Neural progenitor cell (in vitro differentiated cells): ENCODE measurements around the gene FYCO1. TPM values are rescaled to one million over a fixed set of nuclear protein-coding genes. Genes with fewer than 3 reads are reported as not detected.

Source experiments
- DNase-seq: peaks from one replicate; pipeline ENCODE4 v3.0.0-alpha.2; 2016; ENCODE audit warnings: low spot score
- H2AFZ ChIP-seq: fragments of 200-600 bp; sonication (generic); replicated peaks from 2 replicates; pipeline ENCODE4 v1.6.1; 2016; ENCODE audit warnings: antibody characterized with exemption
- H3F3A ChIP-seq: fragments of 200-600 bp; sonication (generic); 2 replicates; pipeline ENCODE4 v1.6.1; 2016; ENCODE audit warnings: antibody characterized with exemption, low read depth
- H3K27ac ChIP-seq: fragments of 200-600 bp; sonication (generic); 2 replicates; pipeline ENCODE4 v1.5.1; 2016; ENCODE audit warnings: mild to moderate bottlenecking
- H3K27me3 ChIP-seq: fragments of 200-600 bp; sonication (generic); 2 replicates; pipeline ENCODE4 v1.6.1; 2016; ENCODE audit warnings: mild to moderate bottlenecking, moderate library complexity
- H3K36me3 ChIP-seq: fragments of 200-600 bp; sonication (generic); 2 replicates; pipeline ENCODE4 v1.5.1; 2016
- H3K4me1 ChIP-seq: fragments of 200-600 bp; sonication (generic); 2 replicates; pipeline ENCODE4 v1.6.1; 2016; ENCODE audit warnings: mixed run types
- H3K4me2 ChIP-seq: fragments of 200-600 bp; sonication (generic); 2 replicates; pipeline ENCODE4 v1.6.1; 2016
- H3K4me3 ChIP-seq: fragments of 200-600 bp; sonication (generic); 2 replicates; pipeline ENCODE4 v1.5.1; 2016
- H3K79me2 ChIP-seq: fragments of 200-600 bp; sonication (generic); 2 replicates; pipeline ENCODE4 v1.6.1; 2016; ENCODE audit warnings: low read depth
- H3K9ac ChIP-seq: fragments of 200-600 bp; sonication (generic); 2 replicates; pipeline ENCODE4 v1.6.1; 2016
- H3K9me3 ChIP-seq: fragments of 200-600 bp; sonication (generic); 2 replicates; pipeline ENCODE4 v1.5.1; 2016; ENCODE audit warnings: low read depth
- H4K20me1 ChIP-seq: fragments of 200-600 bp; sonication (generic); 2 replicates; pipeline ENCODE4 v1.6.1; 2016; ENCODE audit warnings: low read depth
- H3K27ac Mint-ChIP-seq: 3 replicates; pipeline ENCODE4 v1.8.0; 2021; ENCODE audit warnings: mixed read lengths
- H3K27me3 Mint-ChIP-seq: 2 replicates; pipeline ENCODE4 v1.8.0; 2022; ENCODE audit warnings: low read depth, mild to moderate bottlenecking, inconsistent platforms, moderate library complexity, mixed read lengths; ENCODE audit not compliant: insufficient read depth
- H3K36me3 Mint-ChIP-seq: 3 replicates; pipeline ENCODE4 v1.8.0; 2021; ENCODE audit warnings: mixed read lengths
- H3K4me1 Mint-ChIP-seq: 3 replicates; pipeline ENCODE4 v1.8.0; 2021; ENCODE audit warnings: mixed read lengths
- H3K4me3 Mint-ChIP-seq: 3 replicates; pipeline ENCODE4 v1.8.0; 2021; ENCODE audit warnings: mild to moderate bottlenecking, moderate library complexity, mixed read lengths
- H3K9me3 Mint-ChIP-seq: 3 replicates; pipeline ENCODE4 v1.8.0; 2020; ENCODE audit warnings: mixed read lengths
- EZH2 ChIP-seq: fragments of 200-600 bp; sonication (generic); IDR thresholded peaks from 2 replicates; pipeline ENCODE4 v1.6.1; 2017; ENCODE audit warnings: antibody characterized with exemption, mild to moderate bottlenecking, moderate library complexity
- EZH2phosphoT487 ChIP-seq: fragments of 200-600 bp; sonication (generic); IDR thresholded peaks from 2 replicates; pipeline ENCODE4 v1.6.1; 2017; ENCODE audit warnings: antibody characterized with exemption
- total RNA-seq: library from RNA; depleted of rRNA; stranded (reverse); fragments of >200 nt; gene quantifications from 2 replicates; pipeline ENCODE4 v1.2.3, GENCODE V29; 2015; ENCODE audit warnings: low replicate concordance
- TF ChIP-seq, protein P1 (sequence below): fragments of 200-600 bp; sonication (generic); IDR thresholded peaks from 2 replicates; pipeline ENCODE4 v1.5.1; 2017; ENCODE audit warnings: antibody characterized with exemption, mild to moderate bottlenecking

Gene FYCO1
- total RNA-seq, 1 donor from 2014 or later: 6.8 TPM

DNA sequence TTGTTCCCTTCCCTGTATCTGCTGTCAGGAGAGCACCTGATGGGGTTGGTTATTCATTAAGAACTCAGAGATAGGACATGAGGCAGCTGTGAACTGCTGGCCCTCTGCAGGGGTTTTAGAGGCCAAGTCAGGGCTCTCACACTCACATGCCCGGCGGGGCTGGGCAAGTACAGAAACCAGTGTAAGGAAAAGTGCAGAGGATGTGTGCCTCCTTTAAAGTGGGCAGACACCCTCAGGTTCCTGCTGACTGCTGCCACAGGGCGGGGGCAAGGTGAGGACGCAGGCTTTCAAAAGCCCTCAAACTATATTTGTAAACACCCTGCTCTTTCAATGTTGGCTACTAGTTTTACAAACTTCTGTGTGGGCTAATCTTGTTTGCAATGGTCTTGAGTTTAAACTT lies 30.0 kb downstream of the FYCO1 start:
- H3K4me3 Mint-ChIP-seq: no peak overlapping the region
- H3K9me3 Mint-ChIP-seq: no peaks in the 10 kb centered on the region
- TF ChIP-seq, protein P1, sequence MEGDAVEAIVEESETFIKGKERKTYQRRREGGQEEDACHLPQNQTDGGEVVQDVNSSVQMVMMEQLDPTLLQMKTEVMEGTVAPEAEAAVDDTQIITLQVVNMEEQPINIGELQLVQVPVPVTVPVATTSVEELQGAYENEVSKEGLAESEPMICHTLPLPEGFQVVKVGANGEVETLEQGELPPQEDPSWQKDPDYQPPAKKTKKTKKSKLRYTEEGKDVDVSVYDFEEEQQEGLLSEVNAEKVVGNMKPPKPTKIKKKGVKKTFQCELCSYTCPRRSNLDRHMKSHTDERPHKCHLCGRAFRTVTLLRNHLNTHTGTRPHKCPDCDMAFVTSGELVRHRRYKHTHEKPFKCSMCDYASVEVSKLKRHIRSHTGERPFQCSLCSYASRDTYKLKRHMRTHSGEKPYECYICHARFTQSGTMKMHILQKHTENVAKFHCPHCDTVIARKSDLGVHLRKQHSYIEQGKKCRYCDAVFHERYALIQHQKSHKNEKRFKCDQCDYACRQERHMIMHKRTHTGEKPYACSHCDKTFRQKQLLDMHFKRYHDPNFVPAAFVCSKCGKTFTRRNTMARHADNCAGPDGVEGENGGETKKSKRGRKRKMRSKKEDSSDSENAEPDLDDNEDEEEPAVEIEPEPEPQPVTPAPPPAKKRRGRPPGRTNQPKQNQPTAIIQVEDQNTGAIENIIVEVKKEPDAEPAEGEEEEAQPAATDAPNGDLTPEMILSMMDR: no peak
- TF ChIP-seq EZH2phosphoT487: no peak
- TF ChIP-seq EZH2: no peak
- no peaks in the 10 kb centered on the region for H3K4me1 Mint-ChIP-seq
- no peak for DNase-seq
- Histone ChIP-seq H3K9me3 (no peaks in the 10 kb centered on the region), H3K4me1 (no peaks in the 10 kb centered on the region), H3K4me3 (no peak overlapping the region), H3K9ac (no peak overlapping the region), H3K79me2 (no peaks in the 10 kb centered on the region), H3K4me2 (no peak overlapping the region), H3K27ac (no peak overlapping the region), H4K20me1 (no peaks in the 10 kb centered on the region), H3K36me3 (peaks cover 2% of the 10 kb centered on the region), H3F3A (no peaks in the 10 kb centered on the region), H3K27me3 (no peaks in the 10 kb centered on the region), H2AFZ (no peak overlapping the region)
- H3K36me3 Mint-ChIP-seq: peaks cover 29% of the 10 kb centered on the region
- no peak overlapping the region for H3K27ac Mint-ChIP-seq
- H3K27me3 Mint-ChIP-seq: no peaks in the 10 kb centered on the region

DNA sequence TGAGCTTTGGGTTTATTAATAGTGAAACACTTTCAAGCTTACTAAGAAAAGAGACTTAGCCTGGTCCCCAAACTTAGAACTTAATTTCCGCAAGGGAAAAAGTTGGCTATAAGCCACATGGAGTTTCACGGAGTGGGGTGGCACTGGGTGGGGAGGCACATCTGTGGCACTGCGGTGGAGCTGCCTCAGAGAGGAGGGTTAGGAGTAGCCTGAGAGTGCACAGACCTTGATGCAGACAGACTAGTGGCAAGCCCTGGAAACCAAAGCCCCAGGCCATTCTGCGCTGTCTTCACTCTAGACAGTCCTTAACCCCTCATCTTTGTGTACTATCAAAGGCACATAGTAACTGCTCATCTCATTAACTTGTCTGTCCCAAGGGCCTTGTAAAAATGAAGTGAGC lies 30.4 kb downstream of the FYCO1 start:
- Mint-ChIP-seq H3K9me3 (no peaks in the 10 kb centered on the region), H3K27me3 (no peaks in the 10 kb centered on the region), H3K4me3 (no peak overlapping the region), H3K4me1 (no peaks in the 10 kb centered on the region), H3K36me3 (peaks cover 28% of the 10 kb centered on the region), H3K27ac (no peak overlapping the region)
- TF ChIP-seq EZH2 (no peak), EZH2phosphoT487 (no peak)
- TF ChIP-seq, protein P1: no peak
- Histone ChIP-seq H3K9ac (no peak overlapping the region), H2AFZ (no peak overlapping the region), H3K27me3 (no peaks in the 10 kb centered on the region), H3K79me2 (no peaks in the 10 kb centered on the region), H3K4me3 (no peak overlapping the region), H4K20me1 (no peaks in the 10 kb centered on the region), H3K4me1 (no peaks in the 10 kb centered on the region), H3K36me3 (peaks cover 2% of the 10 kb centered on the region), H3K27ac (no peak overlapping the region), H3F3A (no peaks in the 10 kb centered on the region), H3K9me3 (no peaks in the 10 kb centered on the region), H3K4me2 (no peak overlapping the region)
- no peak for DNase-seq

DNA sequence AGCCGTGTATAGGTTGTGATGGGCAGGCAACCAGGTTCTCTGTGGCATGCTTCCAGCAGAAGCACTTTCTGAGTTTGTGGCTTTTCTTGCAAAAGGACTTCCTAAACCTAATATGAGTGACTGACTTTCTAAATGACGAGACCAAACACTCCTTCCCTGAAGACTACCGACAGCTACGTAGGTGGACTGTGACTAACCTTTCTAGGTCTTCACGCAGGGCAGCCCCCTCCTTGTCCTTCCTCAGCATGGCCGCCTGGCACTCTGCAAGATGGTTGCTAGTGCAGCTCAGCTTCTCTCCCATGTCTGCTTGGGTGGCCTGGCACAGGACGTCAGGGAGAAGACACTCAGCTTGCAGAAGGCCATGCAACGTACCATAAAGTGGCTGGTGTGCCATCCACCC lies 31.5 kb downstream of the FYCO1 start:
- no peaks in the 10 kb centered on the region for H3K4me1 ChIP-seq
- no peaks in the 10 kb centered on the region for H4K20me1 ChIP-seq
- H3K27ac ChIP-seq: no peak overlapping the region
- no peak overlapping the region for H3K27ac Mint-ChIP-seq
- H3K4me2 ChIP-seq: no peak overlapping the region
- H3K9me3 Mint-ChIP-seq: no peaks in the 10 kb centered on the region
- no peak overlapping the region for H3K4me3 ChIP-seq
- no peak overlapping the region for H3K4me3 Mint-ChIP-seq
- H3K36me3 Mint-ChIP-seq: peaks cover 33% of the 10 kb centered on the region
- no peaks in the 10 kb centered on the region for H3K9me3 ChIP-seq
- H3K79me2 ChIP-seq: no peaks in the 10 kb centered on the region
- TF ChIP-seq, protein P1: no peak
- TF ChIP-seq EZH2 (no peak), EZH2phosphoT487 (no peak)
- H3K27me3 Mint-ChIP-seq: no peaks in the 10 kb centered on the region
- no peaks in the 10 kb centered on the region for H3K4me1 Mint-ChIP-seq
- no peaks in the 10 kb centered on the region for H3F3A ChIP-seq
- H3K9ac ChIP-seq: no peak overlapping the region
- no peak for DNase-seq
- no peaks in the 10 kb centered on the region for H3K27me3 ChIP-seq
- H2AFZ ChIP-seq: no peak overlapping the region
- H3K36me3 ChIP-seq: peaks cover 2% of the 10 kb centered on the region
